ENCODE results near the gene SARDH. TPM values are rescaled to one million over a fixed set of nuclear protein-coding genes. Genes with fewer than 3 reads are reported as not detected.
"Not testable (repeated sequence)": the region's sequence is repeated elsewhere in the genome, so short reads cannot be mapped to it uniquely, and the experiment has no call there.

The SARDH gene
- total RNA-seq, 2 experiments from 2014 or later: 1.6 to 2.1 TPM

- CTCF ChIA-PET: no interaction called here
- POLR2A ChIA-PET: no interaction called here
These were observed 24.5 kb upstream of the SARDH start for GRCh38 chr9:133762488-133763271.

DNA sequence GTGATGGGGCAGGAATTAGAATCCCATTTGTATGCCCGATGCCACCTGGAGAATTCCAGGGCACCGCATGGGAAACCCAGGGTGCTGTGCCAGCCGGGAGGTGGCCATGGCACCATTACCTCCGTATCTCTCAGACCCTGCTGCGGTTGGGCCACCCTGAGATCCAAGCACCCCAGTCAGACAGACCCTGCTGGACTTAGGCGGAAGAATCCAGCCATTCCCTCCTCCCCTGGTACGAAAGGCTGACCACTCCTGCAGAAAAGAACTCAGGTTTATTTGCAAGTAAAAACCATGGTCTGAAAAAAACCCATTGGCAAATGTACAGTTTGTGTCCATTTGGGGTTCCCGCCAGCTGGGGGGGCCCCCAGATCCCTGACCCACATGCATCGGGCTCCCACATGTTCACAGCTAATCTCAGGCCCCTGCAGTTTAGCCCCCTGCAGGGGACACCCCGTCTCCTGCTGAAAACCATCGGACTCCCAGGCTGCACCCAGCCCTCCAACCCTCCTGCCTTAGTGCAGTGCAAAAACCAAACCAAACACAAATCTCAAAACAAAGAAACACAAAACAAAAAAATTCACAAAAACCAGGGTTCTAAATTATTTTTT, 23.6 kb upstream of the SARDH start:
- ChIA-PET CTCF (no interaction called here), POLR2A (no interaction called here)

DNA sequence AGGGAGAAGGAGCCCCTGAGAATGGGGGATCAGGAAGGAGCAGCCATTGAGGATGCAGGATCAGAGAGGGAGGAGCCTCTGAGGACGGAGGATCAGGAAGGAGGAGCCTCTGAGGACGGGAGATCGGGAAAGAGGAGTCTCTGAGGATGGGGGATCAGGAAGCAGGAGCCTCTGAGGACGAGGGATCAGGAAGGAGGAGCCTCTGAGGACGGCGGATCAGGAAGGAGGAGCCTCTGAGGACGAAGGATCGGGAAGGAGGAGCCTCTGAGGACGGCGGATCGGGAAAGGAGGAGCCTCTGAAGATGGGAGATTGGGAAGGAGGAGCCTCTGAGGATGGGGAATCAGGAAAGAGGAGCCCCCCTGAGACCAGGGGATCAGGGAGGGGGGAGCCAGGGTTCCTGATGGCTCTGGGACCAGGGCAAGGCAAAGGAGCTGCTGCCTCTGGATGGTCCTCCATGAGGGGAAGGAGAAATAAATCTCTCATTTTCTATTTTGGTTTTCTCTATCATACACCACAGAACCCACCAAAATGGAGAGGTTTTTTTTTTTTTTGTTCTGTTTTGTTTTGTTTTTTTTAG, 22.6 kb upstream of the SARDH start:
- POLR2A ChIA-PET: no interaction called here
- CTCF ChIA-PET: interaction anchor here (1.1 kb wide), 1 partner anchor 18 kb away, joined by 3 read pairs; no protein-coding TSS in a partner anchor

- CTCF ChIA-PET: interaction anchor here (1.1 kb wide), 1 partner anchor 18 kb away, joined by 3 read pairs; no protein-coding TSS in a partner anchor
- POLR2A ChIA-PET: no interaction called here
These were observed 21.8 kb upstream of the SARDH start for GRCh38 chr9:133759946-133760345.

- ChIA-PET CTCF (interaction anchor here (1.1 kb wide), 1 partner anchor 17 kb away, joined by 3 read pairs; no protein-coding TSS in a partner anchor), POLR2A (no interaction called here)
These were observed 21.2 kb upstream of the SARDH start for GRCh38 chr9:133759146-133759900.

GRCh38 chr9:133758228-133758627, 20.1 kb upstream of the SARDH start:
- ChIA-PET CTCF (no interaction called here), POLR2A (no interaction called here)

DNA sequence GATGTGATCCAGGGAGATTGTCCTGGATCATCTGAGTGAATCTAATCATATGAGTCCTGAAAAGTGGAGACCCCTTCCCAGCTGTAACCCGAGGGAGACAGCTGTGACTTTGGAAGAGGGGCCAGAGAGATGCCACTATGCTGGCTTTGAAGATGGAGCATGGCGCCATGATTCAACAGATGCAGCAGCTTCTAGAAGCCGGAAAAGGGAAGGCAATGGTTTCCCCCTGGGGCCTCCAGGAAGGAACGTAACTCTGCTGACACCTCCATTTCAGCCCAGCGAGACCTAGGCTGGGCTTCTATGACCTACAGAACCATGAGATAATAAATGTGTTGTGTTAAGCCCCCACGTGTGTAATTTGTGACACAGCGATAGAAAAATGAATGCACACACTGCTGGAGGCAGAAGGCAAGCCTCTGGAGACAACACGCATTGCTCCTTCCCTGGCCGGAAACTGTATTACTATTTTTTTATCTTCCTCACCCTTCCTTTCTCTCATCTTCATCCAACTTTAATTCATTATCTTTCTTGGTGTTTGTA, 16.6 kb upstream of the SARDH start:
- POLR2A ChIA-PET: no interaction called here
- CTCF ChIA-PET: no interaction called here

GRCh38 chr9:133754187-133754586, 16.0 kb upstream of the SARDH start:
- ChIA-PET POLR2A (no interaction called here), CTCF (no interaction called here)

GRCh38 chr9:133752739-133753446, 14.7 kb upstream of the SARDH start:
- POLR2A ChIA-PET: no interaction called here
- CTCF ChIA-PET: no interaction called here

- ChIA-PET POLR2A (no interaction called here), CTCF (no interaction called here)
These were observed 13.0 kb upstream of the SARDH start for GRCh38 chr9:133750982-133751649.

- CTCF ChIA-PET: no interaction called here
These were observed 9.2 kb upstream of the SARDH start for GRCh38 chr9:133747309-133747708.

DNA sequence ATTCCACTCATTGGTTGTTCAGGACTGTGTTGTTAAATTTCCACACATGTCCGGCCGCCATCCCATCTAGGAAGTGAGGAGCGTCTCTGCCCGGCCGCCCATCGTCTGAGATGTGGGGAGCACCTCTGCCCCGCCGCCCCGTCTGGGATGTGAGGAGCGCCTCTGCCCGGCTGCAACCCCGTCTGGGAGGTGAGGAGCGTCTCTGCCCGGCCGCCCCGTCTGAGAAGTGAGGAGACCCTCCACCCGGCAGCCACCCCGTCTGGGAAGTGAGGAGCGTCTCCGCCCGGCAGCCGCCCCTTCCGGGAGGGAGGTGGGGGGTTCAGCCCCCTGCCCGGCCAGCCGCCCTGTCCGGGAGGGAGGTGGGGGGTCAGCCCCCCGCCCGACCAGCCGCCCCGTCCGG, 6.4 kb upstream of the SARDH start:
- CTCF ChIA-PET, POLR2A ChIA-PET: not testable (repeated sequence)

More at GRCh38 chr9:133747309-133747708, 9.2 kb upstream of the SARDH start:
- POLR2A ChIA-PET: no interaction called here

DNA sequence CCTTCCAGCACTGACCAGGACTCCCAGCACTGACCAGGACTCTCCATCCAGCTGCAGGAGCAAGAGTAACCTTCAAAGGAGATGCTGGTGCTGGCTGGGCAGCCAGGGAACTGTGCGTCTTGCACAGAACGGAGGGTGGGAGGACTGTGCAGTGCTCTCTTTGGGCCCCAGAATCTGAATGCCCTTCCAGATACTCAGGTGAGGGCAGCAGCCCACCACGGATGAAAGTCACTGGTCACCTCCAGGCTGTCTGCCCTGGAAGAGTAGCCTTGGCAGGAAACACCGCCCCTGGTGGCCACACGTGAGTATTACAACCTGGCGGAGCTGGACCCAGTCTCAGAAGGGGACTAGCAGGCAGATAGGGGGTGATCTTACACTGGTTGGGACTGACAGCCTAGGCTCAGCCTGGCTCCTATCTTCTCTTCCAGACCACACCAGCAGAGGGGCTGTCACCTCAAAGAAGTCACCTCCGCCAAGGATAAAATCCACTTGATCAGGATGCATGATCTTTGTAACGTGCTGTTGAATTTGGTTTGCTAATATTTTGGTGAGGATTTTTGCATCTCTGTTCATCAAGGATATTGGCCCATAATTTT, 4.8 kb upstream of the SARDH start:
- ChIA-PET POLR2A (no interaction called here), CTCF (interaction anchor here (0.6 to 1.9 kb wide), 16 partner anchors 9 to 395 kb away, joined by 3 to 7 read pairs (median 3); partner anchors contain the start of gene FAM163B)

- CTCF ChIA-PET: interaction anchor here (0.7 to 1.9 kb wide), 11 partner anchors 9 to 251 kb away, joined by 3 to 7 read pairs (median 4); no protein-coding TSS in a partner anchor
- POLR2A ChIA-PET: no interaction called here
These were observed 4.1 kb upstream of the SARDH start for GRCh38 chr9:133742251-133742650.

- ChIA-PET POLR2A (no interaction called here), CTCF (interaction anchor here (0.7 to 1.9 kb wide), 6 partner anchors 10 to 252 kb away, joined by 3 to 7 read pairs (median 3); no protein-coding TSS in a partner anchor)
These were observed 3.6 kb upstream of the SARDH start for GRCh38 chr9:133741716-133742115.

- CTCF ChIA-PET: interaction anchor here (0.8 to 1.6 kb wide), 2 partner anchors 9 to 14 kb away, joined by 3 read pairs; no protein-coding TSS in a partner anchor
- POLR2A ChIA-PET: interaction anchor here (0.7 kb wide), 1 partner anchor 25 kb away, joined by 3 read pairs; no protein-coding TSS in a partner anchor
These were observed 2.8 kb upstream of the SARDH start for GRCh38 chr9:133740911-133741310.

DNA sequence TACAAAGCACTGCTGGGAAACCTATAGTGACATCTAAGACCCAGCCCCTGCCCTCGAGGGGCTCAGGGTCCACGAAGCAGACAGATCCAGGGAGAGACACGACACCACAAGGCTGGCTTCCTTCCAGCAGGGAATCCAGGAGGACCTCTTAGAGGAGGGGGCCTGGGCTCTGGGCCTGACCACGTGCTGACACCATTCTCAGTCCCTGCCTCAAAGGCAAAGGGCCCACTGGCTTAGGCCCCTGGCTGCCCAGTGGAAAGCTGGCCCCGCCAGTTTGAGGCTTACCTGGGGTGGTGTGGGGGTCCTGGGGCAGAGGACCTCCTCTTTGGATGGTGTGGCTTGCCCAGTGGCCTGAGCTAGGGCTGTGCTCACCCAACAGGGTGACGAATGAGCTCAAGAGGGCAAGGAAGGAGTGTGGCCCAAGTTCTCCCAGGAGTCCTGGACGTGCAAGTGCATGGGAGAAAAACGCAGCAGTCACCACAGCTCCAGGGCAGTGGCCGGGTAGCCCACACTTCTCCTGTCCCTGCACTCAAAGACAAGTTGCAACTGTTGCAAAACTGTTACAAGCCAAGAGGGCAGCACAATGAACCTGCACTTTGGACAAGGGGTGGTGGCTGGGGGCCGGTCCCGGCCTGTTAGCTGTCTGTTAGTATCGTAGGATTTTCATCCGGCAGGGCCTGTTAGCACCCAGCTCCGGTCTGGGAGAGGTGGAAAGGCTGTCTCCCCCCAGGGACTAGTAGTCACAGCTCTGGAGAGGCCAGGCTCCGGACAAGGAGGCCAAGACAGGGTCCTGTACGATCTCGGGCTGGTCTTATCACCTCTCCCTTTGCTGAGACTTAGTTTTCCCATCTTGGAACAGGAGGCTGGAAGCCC, 1.5 kb upstream of the SARDH start:
- POLR2A ChIA-PET: no interaction called here
- CTCF ChIA-PET: interaction anchor here (1.5 kb wide), 1 partner anchor 254 kb away, joined by 4 read pairs; no protein-coding TSS in a partner anchor

Measured in activated CD8-positive, alpha-beta memory T cell treated with anti-CD3 and anti-CD28 coated beads for 36 hours (primary cell).